HG03280 (cell line): Measurements from ENCODE around the gene AKAP17A.
"Not testable (repeated sequence)": the region's sequence is repeated elsewhere in the genome, so short reads cannot be mapped to it uniquely, and the experiment has no call there.

Experiments
- ATAC-seq: cut with Tn5 transposase; IDR thresholded peaks from one replicate; pipeline ENCODE4 v1.9.1; 2021; ENCODE audit warnings: mild to moderate bottlenecking, moderate library complexity; ENCODE audit not compliant: unreplicated experiment

Gene AKAP17A

GRCh38 chrX:1601051-1601767 is 9.8 kb downstream of the AKAP17A start:
- ATAC-seq: no peak

- no peak for ATAC-seq
Measured at GRCh38 chrX:1601768-1602085, 10.3 kb downstream of the AKAP17A start.

GRCh38 chrX:1602299-1602698 is 10.9 kb downstream of the AKAP17A start:
- no peak for ATAC-seq

GRCh38 chrX:1606496-1606895 is 15.1 kb downstream of the AKAP17A start:
- no peak for ATAC-seq

- no peak for ATAC-seq
Measured at GRCh38 chrX:1609311-1609710, 17.9 kb downstream of the AKAP17A start.

- ATAC-seq: no peak
Measured at GRCh38 chrX:1609762-1610161, 18.4 kb downstream of the AKAP17A start.

GRCh38 chrX:1610166-1610565 is 18.8 kb downstream of the AKAP17A start:
- no peak for ATAC-seq

GRCh38 chrX:1610736-1611135 is 19.3 kb downstream of the AKAP17A start:
- ATAC-seq: no peak

- ATAC-seq: no peak
Measured at GRCh38 chrX:1612641-1613286, 21.4 kb downstream of the AKAP17A start.

- ATAC-seq: no peak
Measured at GRCh38 chrX:1614927-1615326, 23.5 kb downstream of the AKAP17A start, which contains the start of gene ASMT. Gene ASMT, plus strand, starts transcription at chrX:1615059. Its CDS starts 141 bp downstream, at chrX:1615200.

- ATAC-seq: no peak
Measured at GRCh38 chrX:1618689-1619088, 27.3 kb downstream of the AKAP17A start.

- ATAC-seq: no peak
Measured at GRCh38 chrX:1623691-1624090, 32.3 kb downstream of the AKAP17A start.

- not testable (repeated sequence) for ATAC-seq
Measured at GRCh38 chrX:1624158-1624860, 32.9 kb downstream of the AKAP17A start.

- ATAC-seq: not testable (repeated sequence)
Measured at GRCh38 chrX:1624861-1625215, 33.4 kb downstream of the AKAP17A start.

- no peak for ATAC-seq
Measured at GRCh38 chrX:1629244-1629643, 37.8 kb downstream of the AKAP17A start.

- ATAC-seq: no peak
Measured at GRCh38 chrX:1646009-1646408, 54.6 kb downstream of the AKAP17A start.

GRCh38 chrX:1649621-1650020 is 58.2 kb downstream of the AKAP17A start:
- no peak for ATAC-seq
